ENCODE measurements around the gene HELZ2. TPM values are rescaled to one million over a fixed set of nuclear protein-coding genes. Genes with fewer than 3 reads are reported as not detected.

Gene HELZ2
- total RNA-seq, 4 donors from 2014 or later: 3.5 to 41.9 (median 22.1) TPM

DNA sequence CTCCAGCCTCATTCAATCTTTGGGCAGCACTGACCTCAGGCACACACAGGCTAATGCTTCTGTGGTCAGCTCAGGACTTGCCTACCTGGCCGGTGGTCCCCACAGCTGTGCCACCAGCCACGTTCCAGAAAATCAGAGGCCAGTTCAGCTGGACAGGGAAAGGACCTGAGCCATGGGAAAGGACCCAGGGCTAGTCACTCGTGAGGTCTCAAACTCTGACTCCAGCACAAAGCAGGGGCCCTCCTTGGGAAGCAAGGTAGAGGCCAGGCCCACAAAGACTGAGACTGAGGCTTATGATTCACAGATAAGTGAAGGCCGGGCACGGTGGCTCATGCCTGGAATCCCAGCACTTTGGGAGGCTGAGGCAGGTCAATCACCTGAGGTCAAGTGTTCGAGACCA, 22.4 kb upstream of the HELZ2 start:
- no peaks in the 10 kb centered on the region for H3K27me3 ChIP-seq
- intact Hi-C loops (cut with DNase I; ENCODE audit: low total_unique reads): no loop called here
- TF ChIP-seq, protein P1, sequence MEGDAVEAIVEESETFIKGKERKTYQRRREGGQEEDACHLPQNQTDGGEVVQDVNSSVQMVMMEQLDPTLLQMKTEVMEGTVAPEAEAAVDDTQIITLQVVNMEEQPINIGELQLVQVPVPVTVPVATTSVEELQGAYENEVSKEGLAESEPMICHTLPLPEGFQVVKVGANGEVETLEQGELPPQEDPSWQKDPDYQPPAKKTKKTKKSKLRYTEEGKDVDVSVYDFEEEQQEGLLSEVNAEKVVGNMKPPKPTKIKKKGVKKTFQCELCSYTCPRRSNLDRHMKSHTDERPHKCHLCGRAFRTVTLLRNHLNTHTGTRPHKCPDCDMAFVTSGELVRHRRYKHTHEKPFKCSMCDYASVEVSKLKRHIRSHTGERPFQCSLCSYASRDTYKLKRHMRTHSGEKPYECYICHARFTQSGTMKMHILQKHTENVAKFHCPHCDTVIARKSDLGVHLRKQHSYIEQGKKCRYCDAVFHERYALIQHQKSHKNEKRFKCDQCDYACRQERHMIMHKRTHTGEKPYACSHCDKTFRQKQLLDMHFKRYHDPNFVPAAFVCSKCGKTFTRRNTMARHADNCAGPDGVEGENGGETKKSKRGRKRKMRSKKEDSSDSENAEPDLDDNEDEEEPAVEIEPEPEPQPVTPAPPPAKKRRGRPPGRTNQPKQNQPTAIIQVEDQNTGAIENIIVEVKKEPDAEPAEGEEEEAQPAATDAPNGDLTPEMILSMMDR (IDR thresholded peaks at IDR 0.05): no peak
- TF ChIP-seq POLR2A (IDR thresholded peaks at IDR 0.05): no peak
- no peaks in the 10 kb centered on the region for H3K4me1 ChIP-seq
- H3K4me3 ChIP-seq: no peak overlapping the region
- H3K27ac ChIP-seq: no peak overlapping the region
- H3K9me3 ChIP-seq: no peaks in the 10 kb centered on the region
- DNase-seq: no peak
- H3K36me3 ChIP-seq: no peaks in the 10 kb centered on the region

DNA sequence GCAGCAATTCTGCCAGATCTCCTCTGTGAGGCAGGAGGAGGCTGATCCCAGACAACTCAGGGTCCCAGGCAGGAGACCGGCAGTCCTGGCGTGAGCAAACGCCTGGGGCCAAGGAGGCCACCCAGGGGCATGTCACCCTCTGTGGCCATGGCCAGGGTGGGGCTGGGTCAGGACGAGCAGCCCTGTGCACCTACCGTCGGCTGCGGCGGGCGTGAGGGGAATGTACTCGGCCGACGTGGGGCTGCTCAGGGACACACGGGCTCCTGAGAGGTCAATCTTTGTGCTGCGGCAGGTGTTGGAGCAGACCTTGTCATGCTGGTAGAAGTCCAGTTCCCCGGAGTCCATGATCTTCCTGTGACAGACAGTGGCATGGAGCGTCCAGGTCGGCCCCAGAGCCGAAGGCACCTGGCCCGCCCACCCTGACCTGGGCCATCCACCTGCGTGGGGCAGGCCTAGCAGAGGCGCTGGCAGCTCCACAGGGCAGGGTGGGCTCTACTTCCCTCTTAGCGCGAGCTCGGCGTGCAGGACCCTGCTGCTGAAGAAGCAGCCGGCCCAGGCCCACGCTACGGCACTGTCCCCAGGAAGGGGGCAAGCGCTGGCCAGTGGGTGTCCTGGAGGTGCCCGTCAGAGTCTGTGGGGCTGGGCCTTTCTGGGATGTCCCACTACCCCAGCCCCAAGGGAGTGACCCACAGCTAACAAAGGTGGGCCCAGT, 21.5 kb upstream of the HELZ2 start:
- H3K36me3 ChIP-seq: no peaks in the 10 kb centered on the region
- no peak overlapping the region for H3K4me3 ChIP-seq
- no peak for TF ChIP-seq POLR2A (IDR thresholded peaks at IDR 0.05)
- TF ChIP-seq, protein P1 (IDR thresholded peaks at IDR 0.05): no peak
- no peaks in the 10 kb centered on the region for H3K27me3 ChIP-seq
- DNase-seq: no peak
- H3K9me3 ChIP-seq: no peaks in the 10 kb centered on the region
- intact Hi-C loops (cut with DNase I; ENCODE audit: low total_unique reads): no loop called here
- H3K27ac ChIP-seq: no peak overlapping the region
- no peaks in the 10 kb centered on the region for H3K4me1 ChIP-seq

GRCh38 chr20:63594043-63594561, 20.1 kb upstream of the HELZ2 start:
- no peaks in the 10 kb centered on the region for H3K36me3 ChIP-seq
- H3K9me3 ChIP-seq: no peaks in the 10 kb centered on the region
- TF ChIP-seq, protein P1 (IDR thresholded peaks at IDR 0.05): no peak
- TF ChIP-seq POLR2A (IDR thresholded peaks at IDR 0.05): no peak
- no peaks in the 10 kb centered on the region for H3K27me3 ChIP-seq
- peak in 1 of 2 donors; percentile 47 for DNase-seq
- intact Hi-C loops (cut with DNase I; ENCODE audit: low total_unique reads): no loop called here
- no peaks in the 10 kb centered on the region for H3K4me1 ChIP-seq
- peak overlapping the region in 1 of 2 donors; percentile 64 for H3K27ac ChIP-seq
- H3K4me3 ChIP-seq: no peak overlapping the region

DNA sequence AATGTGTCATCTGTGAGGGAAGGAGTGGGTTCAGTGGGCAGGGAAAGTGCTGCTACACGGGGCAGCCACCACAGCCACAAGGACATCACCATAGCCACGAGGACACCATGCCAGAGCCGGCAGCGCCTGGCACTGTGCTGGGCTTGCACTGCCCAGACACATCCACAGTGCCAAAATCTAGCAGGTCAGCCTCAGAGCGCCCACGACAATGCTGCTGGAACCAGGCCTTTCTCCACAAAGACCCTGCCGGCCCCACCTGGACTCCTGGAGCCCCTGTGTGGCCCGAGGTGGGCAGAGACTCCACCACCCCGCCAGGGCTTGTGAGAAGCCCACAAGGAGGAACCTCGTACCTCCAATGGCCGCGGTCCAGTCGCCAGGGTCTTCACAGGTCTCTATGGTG, 18.6 kb upstream of the HELZ2 start:
- no peaks in the 10 kb centered on the region for H3K9me3 ChIP-seq
- H3K27ac ChIP-seq: no peak overlapping the region
- H3K4me3 ChIP-seq: no peak overlapping the region
- no peak for DNase-seq
- intact Hi-C loops (cut with DNase I; ENCODE audit: low total_unique reads): no loop called here
- no peaks in the 10 kb centered on the region for H3K27me3 ChIP-seq
- no peaks in the 10 kb centered on the region for H3K4me1 ChIP-seq
- no peaks in the 10 kb centered on the region for H3K36me3 ChIP-seq
- TF ChIP-seq, protein P1 (IDR thresholded peaks at IDR 0.05): no peak
- no peak for TF ChIP-seq POLR2A (IDR thresholded peaks at IDR 0.05)

- Histone ChIP-seq H3K4me3 (no peak overlapping the region), H3K27me3 (no peaks in the 10 kb centered on the region), H3K9me3 (no peaks in the 10 kb centered on the region), H3K4me1 (no peaks in the 10 kb centered on the region), H3K36me3 (no peaks in the 10 kb centered on the region), H3K27ac (no peak overlapping the region)
- no peak for DNase-seq
- intact Hi-C loops (cut with DNase I; ENCODE audit: low total_unique reads): no loop called here
- no peak for TF ChIP-seq POLR2A (IDR thresholded peaks at IDR 0.05)
- TF ChIP-seq, protein P1 (IDR thresholded peaks at IDR 0.05): no peak
Measured at GRCh38 chr20:63591786-63592355, 17.8 kb upstream of the HELZ2 start.
